K562 (cell line): ENCODE measurements around the gene MTFMT. TPM values are rescaled to one million over a fixed set of nuclear protein-coding genes. Genes with fewer than 3 reads are reported as not detected.
A peak's percentile ranks its signal among the peaks of the same experiment; 100 is the strongest.

Experiments
- CSDE1 ChIP-seq, 2 experiments: fragments of 450-650 bp; IDR thresholded peaks; 2 replicates each; pipeline ENCODE4 v1.6.1; 2016; ENCODE audit warnings: mild to moderate bottlenecking in 1 of 2
- E2F8 ChIP-seq: fragments of 450-650 bp; IDR thresholded peaks from 2 replicates; pipeline ENCODE4 v1.7.1; 2018; ENCODE audit warnings: mild to moderate bottlenecking, low read depth; ENCODE audit not compliant: partially characterized antibody
- HLTF ChIP-seq: fragments of 450-650 bp; IDR thresholded peaks from 2 replicates; pipeline ENCODE4 v1.6.1; 2016
- MCM5 ChIP-seq: fragments of 450-650 bp; IDR thresholded peaks from 2 replicates; pipeline ENCODE4 v1.6.1; 2016; ENCODE audit warnings: low read depth
- TRIM24 ChIP-seq, 2 experiments: fragments of 450-650 bp; IDR thresholded peaks; 2 replicates each; pipeline ENCODE4 v1.6.1; 2016
- ZBTB40 ChIP-seq, 2 experiments: fragments of 450-650 bp in 1 of 2; sonication (generic) in 1 of 2; formaldehyde crosslinking in 1 of 2; IDR thresholded peaks; 2 replicates each; pipeline versions ENCODE4 v1.7.1 to v1.9.0; 2016 to 2022; ENCODE audit warnings: inconsistent platforms in 1 of 2, mild to moderate bottlenecking in 1 of 2, missing genetic modification reagents in 1 of 2
- ZNF282 ChIP-seq: sonication (generic); formaldehyde crosslinking; IDR thresholded peaks from 2 replicates; pipeline ENCODE4 v1.8.1; 2023; ENCODE audit warnings: missing genetic modification reagents
- ZNF347 ChIP-seq: fragments of 450-650 bp; formaldehyde crosslinking; IDR thresholded peaks from 2 replicates; pipeline ENCODE4 v1.4.0; 2020; ENCODE audit warnings: low read depth, mild to moderate bottlenecking, moderate library complexity
- ZNF668 ChIP-seq: fragments of 250-450 bp; sonication (Bioruptor Pico); IDR thresholded peaks from 2 replicates; pipeline ENCODE4 v1.8.0; 2022; ENCODE audit warnings: mild to moderate bottlenecking, inconsistent platforms
- polyA plus RNA-seq, 8 experiments: library from polyadenylated mRNA; depleted of rRNA in 4 of 8; stranded (reverse) in 5 of 8; unstranded in 3 of 8; fragments of >200 nt; fragmentation: Nextera tagmentation in 2 of 8; fragmentation: Illumina TruSeq in 1 of 8; extraction: Ambion mirVana in 2 of 8; extraction: Trizol in 1 of 8; gene quantifications; 2 replicates each; pipeline versions ENCODE4 v1.2.1 to v1.2.3, GENCODE V29; 2011 to 2014; ENCODE audit warnings: inconsistent platforms in 1 of 8, missing spikeins in 1 of 8
- total RNA-seq, 7 experiments: library from RNA; depleted of rRNA in 6 of 7; stranded (reverse); fragments of >200 nt in 6 of 7; fragmentation: Illumina TruSeq in 2 of 7; extraction: Trizol in 2 of 7; gene quantifications; 2 replicates each; pipeline versions ENCODE4 v1.2.1 to v1.2.3, GENCODE V29; 2011 to 2021; ENCODE audit warnings: low replicate concordance in 1 of 7
- TF ChIP-seq, protein P1 (sequence below): sonication (generic); formaldehyde crosslinking; IDR thresholded peaks from 2 replicates; pipeline ENCODE4 v1.8.0; 2023; ENCODE audit warnings: mild to moderate bottlenecking, missing genetic modification reagents

MTFMT gene
- total and polyA plus RNA-seq, 9 of the 15 experiments (the other 6 are each of a cell fraction or from before 2014, with no cell fraction given), result 1.4 to 31.1 (median 16.2) TPM

GRCh38 chr15:65028921-65029735 lies at the start of gene MTFMT (continued):
- TF ChIP-seq, protein P1, sequence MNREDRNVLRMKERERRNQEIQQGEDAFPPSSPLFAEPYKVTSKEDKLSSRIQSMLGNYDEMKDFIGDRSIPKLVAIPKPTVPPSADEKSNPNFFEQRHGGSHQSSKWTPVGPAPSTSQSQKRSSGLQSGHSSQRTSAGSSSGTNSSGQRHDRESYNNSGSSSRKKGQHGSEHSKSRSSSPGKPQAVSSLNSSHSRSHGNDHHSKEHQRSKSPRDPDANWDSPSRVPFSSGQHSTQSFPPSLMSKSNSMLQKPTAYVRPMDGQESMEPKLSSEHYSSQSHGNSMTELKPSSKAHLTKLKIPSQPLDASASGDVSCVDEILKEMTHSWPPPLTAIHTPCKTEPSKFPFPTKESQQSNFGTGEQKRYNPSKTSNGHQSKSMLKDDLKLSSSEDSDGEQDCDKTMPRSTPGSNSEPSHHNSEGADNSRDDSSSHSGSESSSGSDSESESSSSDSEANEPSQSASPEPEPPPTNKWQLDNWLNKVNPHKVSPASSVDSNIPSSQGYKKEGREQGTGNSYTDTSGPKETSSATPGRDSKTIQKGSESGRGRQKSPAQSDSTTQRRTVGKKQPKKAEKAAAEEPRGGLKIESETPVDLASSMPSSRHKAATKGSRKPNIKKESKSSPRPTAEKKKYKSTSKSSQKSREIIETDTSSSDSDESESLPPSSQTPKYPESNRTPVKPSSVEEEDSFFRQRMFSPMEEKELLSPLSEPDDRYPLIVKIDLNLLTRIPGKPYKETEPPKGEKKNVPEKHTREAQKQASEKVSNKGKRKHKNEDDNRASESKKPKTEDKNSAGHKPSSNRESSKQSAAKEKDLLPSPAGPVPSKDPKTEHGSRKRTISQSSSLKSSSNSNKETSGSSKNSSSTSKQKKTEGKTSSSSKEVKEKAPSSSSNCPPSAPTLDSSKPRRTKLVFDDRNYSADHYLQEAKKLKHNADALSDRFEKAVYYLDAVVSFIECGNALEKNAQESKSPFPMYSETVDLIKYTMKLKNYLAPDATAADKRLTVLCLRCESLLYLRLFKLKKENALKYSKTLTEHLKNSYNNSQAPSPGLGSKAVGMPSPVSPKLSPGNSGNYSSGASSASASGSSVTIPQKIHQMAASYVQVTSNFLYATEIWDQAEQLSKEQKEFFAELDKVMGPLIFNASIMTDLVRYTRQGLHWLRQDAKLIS (CRISPR knock-in tag), result 0 out of 2 replicates have a peak, but pooled peaks have one; percentile 26
- TF ChIP-seq ZNF282 (CRISPR knock-in tag) (no peak), ZNF347 (CRISPR knock-in tag) (no peak), E2F8 (no peak), MCM5 (no peak), ZBTB40 (IDR thresholded peaks at IDR 0.05) (no peak), ZBTB40 (CRISPR knock-in tag; IDR thresholded peaks at IDR 0.05) (no peak), TRIM24 (IDR thresholded peaks at IDR 0.05) (no peak), ZNF668 (no peak), HLTF (no peak), CSDE1 (IDR thresholded peaks at IDR 0.05) (no peak)
